ENCODE measurements around the gene NEDD8. TPM values are rescaled to one million over a fixed set of nuclear protein-coding genes. Genes with fewer than 3 reads are reported as not detected.

Gene NEDD8
- total RNA-seq, 1 experiment from 2014 or later: 330 TPM

GRCh38 chr14:24184104-24184970 is 47.8 kb downstream of the NEDD8 start:
- Histone ChIP-seq H3K9me2 (replicated peaks; ENCODE audit: low read length) (no peaks in the 10 kb centered on the region), H3K79me2 (ENCODE audit: low read length) (peaks cover 25% of the 10 kb centered on the region), H3K36me3 (ENCODE audit: low read depth, low read length) (peaks cover 41% of the 10 kb centered on the region; the same call in 1 of the 2 replicates), H2AFZ (ENCODE audit: low read length) (no peak overlapping the region), H3K27me3 (ENCODE audit: low read length) (no peaks in the 10 kb centered on the region), H3K4me3 (ENCODE audit: low read length) (no peak overlapping the region), H3K4me2 (ENCODE audit: low read length) (no peak overlapping the region), H3K9me3 (ENCODE audit: low read length) (no peaks in the 10 kb centered on the region), H3F3A (ENCODE audit: low read length, unreplicated experiment) (no peaks in the 10 kb centered on the region), H3K27ac (ENCODE audit: low read length) (no peak overlapping the region), H4K20me1 (ENCODE audit: low read length) (no peaks in the 10 kb centered on the region), H3K4me1 (ENCODE audit: insufficient read depth, low read length) (peaks cover 8% of the 10 kb centered on the region), H3K9ac (ENCODE audit: low read length) (no peak overlapping the region)
- ATAC-seq (no peak), DNase-seq (no peak)
- intact Hi-C loops (cut with micrococcal nuclease): no loop called here
- BruUV-seq (replicated peaks): no TSS peak
- TF ChIP-seq, protein P1, sequence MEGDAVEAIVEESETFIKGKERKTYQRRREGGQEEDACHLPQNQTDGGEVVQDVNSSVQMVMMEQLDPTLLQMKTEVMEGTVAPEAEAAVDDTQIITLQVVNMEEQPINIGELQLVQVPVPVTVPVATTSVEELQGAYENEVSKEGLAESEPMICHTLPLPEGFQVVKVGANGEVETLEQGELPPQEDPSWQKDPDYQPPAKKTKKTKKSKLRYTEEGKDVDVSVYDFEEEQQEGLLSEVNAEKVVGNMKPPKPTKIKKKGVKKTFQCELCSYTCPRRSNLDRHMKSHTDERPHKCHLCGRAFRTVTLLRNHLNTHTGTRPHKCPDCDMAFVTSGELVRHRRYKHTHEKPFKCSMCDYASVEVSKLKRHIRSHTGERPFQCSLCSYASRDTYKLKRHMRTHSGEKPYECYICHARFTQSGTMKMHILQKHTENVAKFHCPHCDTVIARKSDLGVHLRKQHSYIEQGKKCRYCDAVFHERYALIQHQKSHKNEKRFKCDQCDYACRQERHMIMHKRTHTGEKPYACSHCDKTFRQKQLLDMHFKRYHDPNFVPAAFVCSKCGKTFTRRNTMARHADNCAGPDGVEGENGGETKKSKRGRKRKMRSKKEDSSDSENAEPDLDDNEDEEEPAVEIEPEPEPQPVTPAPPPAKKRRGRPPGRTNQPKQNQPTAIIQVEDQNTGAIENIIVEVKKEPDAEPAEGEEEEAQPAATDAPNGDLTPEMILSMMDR (conservative IDR thresholded peaks at IDR 0.05; ENCODE audit: low read depth, low read length): no peak
- TF ChIP-seq EZH2 (IDR thresholded peaks at IDR 0.05; ENCODE audit: low read length, unreplicated experiment) (no peak), EZH2phosphoT487 (IDR thresholded peaks at IDR 0.05; ENCODE audit: borderline replicate concordance, low read length) (no peak)
- ChIA-PET POLR2A (ENCODE audit: unreplicated experiment) (no interaction called here), CTCF (no interaction called here)

- no peak for TF ChIP-seq EZH2phosphoT487 (IDR thresholded peaks at IDR 0.05; ENCODE audit: borderline replicate concordance, low read length)
- no peak for TF ChIP-seq EZH2 (IDR thresholded peaks at IDR 0.05; ENCODE audit: low read length, unreplicated experiment)
- TF ChIP-seq, protein P1 (conservative IDR thresholded peaks at IDR 0.05; ENCODE audit: low read depth, low read length): no peak
- ATAC-seq (no peak), DNase-seq (no peak)
- no peak overlapping the region for H3K4me2 ChIP-seq (ENCODE audit: low read length)
- H3K27ac ChIP-seq (ENCODE audit: low read length): no peak overlapping the region
- no peaks in the 10 kb centered on the region for H3K27me3 ChIP-seq (ENCODE audit: low read length)
- H3K4me1 ChIP-seq (ENCODE audit: insufficient read depth, low read length): peaks cover 8% of the 10 kb centered on the region
- H3K9ac ChIP-seq (ENCODE audit: low read length): no peak overlapping the region
- H3K36me3 ChIP-seq (ENCODE audit: low read depth, low read length): peaks cover 43% of the 10 kb centered on the region; the same call in 1 of the 2 replicates
- H2AFZ ChIP-seq (ENCODE audit: low read length): no peak overlapping the region
- no peaks in the 10 kb centered on the region for H3K9me2 ChIP-seq (replicated peaks; ENCODE audit: low read length)
- H3F3A ChIP-seq (ENCODE audit: low read length, unreplicated experiment): no peaks in the 10 kb centered on the region
- no peaks in the 10 kb centered on the region for H4K20me1 ChIP-seq (ENCODE audit: low read length)
- ChIA-PET POLR2A (ENCODE audit: unreplicated experiment) (no interaction called here), CTCF (no interaction called here)
- H3K4me3 ChIP-seq (ENCODE audit: low read length): no peak overlapping the region
- no TSS peak for BruUV-seq (replicated peaks)
- peaks cover 20% of the 10 kb centered on the region for H3K79me2 ChIP-seq (ENCODE audit: low read length)
- intact Hi-C loops (cut with micrococcal nuclease): no loop called here
- H3K9me3 ChIP-seq (ENCODE audit: low read length): no peaks in the 10 kb centered on the region
Measured at GRCh38 chr14:24183014-24183481, 49.1 kb downstream of the NEDD8 start.
